ENCODE measurements around the gene DOP1B.

DOP1B gene

GRCh38 chr21:36202726-36203602 is 46.3 kb downstream of the DOP1B start:
- DNase-seq (ENCODE audit: low spot score): no peak

- no peak for DNase-seq (ENCODE audit: low spot score)
These were observed 46.9 kb downstream of the DOP1B start for GRCh38 chr21:36203603-36203889.

- no peak for DNase-seq (ENCODE audit: low spot score)
These were observed 48.4 kb downstream of the DOP1B start for GRCh38 chr21:36204980-36205379.

DNA sequence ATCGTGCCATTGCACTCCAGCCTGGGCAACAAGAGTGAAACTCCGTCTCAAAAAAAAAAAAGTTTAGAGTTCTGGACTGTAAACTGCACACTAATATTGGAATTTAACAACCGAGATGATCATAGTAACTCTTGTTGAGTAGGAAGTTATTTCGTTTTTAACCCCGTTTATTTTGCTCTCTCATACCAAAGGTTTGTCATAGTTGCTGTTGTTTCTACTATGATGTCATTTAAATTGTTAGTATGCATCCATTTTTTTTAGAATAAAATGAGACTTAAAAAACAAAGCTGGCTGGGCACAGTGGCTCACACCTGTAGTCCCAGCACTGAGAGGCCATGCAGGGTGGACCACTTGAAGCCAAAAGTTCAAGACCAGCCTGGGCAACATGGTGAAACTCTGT is 49.3 kb downstream of the DOP1B start:
- no peak for DNase-seq (ENCODE audit: low spot score)

All from hematopoietic multipotent progenitor cell treated with erythropoietin and hydrocortisone succinate and interleukin-3 and kit ligand, for 15 days (in vitro differentiated cells).